Sigmoid colon (tissue), 4 donors: ENCODE measurements around the gene KRT80.

Experiments
- EP300 ChIP-seq, 4 donors: sonication (generic); formaldehyde crosslinking; IDR thresholded peaks; one replicate each; pipeline ENCODE4 v1.6.1; 2017; ENCODE audit warnings: antibody characterized with exemption in 4 of 4
- POLR2A ChIP-seq, 2 donors: fragments of 450-650 bp; IDR thresholded peaks; one replicate each; pipeline ENCODE4 v1.6.1; 2016; ENCODE audit warnings: antibody characterized with exemption in 2 of 2, mild to moderate bottlenecking in 2 of 2, moderate library complexity in 2 of 2
- TF ChIP-seq, protein P1 (sequence below), 4 experiments: fragments of 450-650 bp in 3 of 4; fragments of 200-600 bp in 1 of 4; IDR thresholded peaks; one replicate each; pipeline ENCODE4 v1.5.1; 2016 to 2019; ENCODE audit warnings: antibody characterized with exemption in 4 of 4, mild to moderate bottlenecking in 3 of 4, moderate library complexity in 2 of 4

DNA sequence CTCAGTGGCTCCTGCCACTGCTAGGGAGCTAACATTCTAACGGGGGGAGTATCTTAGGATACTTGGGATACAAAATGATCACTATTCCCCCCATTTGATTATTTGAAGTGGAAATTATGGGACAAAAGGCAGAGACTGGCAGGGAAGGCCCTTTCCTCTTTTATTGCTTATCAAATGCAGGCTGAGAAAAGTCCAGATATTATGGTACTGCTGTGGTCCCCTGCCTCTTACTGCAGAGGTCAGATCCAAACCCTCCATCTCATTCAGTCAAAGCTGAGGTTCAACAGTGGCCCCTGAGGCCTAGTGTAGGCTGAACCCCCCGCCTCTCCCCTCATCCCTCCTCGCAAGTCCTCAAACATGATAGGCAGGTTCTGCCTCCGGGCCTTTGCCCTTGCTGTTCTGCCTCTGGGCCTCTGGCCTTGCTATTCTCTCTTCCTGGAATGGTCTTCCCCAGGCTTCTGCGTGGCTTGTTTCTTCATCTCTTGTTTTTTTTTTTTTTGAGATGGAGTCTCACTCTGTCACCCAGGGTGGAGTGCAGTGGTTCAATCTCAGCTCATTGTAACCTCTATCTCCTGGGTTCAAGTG lies 34.2 kb downstream of the KRT80 start:
- TF ChIP-seq, protein P1, sequence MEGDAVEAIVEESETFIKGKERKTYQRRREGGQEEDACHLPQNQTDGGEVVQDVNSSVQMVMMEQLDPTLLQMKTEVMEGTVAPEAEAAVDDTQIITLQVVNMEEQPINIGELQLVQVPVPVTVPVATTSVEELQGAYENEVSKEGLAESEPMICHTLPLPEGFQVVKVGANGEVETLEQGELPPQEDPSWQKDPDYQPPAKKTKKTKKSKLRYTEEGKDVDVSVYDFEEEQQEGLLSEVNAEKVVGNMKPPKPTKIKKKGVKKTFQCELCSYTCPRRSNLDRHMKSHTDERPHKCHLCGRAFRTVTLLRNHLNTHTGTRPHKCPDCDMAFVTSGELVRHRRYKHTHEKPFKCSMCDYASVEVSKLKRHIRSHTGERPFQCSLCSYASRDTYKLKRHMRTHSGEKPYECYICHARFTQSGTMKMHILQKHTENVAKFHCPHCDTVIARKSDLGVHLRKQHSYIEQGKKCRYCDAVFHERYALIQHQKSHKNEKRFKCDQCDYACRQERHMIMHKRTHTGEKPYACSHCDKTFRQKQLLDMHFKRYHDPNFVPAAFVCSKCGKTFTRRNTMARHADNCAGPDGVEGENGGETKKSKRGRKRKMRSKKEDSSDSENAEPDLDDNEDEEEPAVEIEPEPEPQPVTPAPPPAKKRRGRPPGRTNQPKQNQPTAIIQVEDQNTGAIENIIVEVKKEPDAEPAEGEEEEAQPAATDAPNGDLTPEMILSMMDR (IDR thresholded peaks at IDR 0.05), result no peak
- TF ChIP-seq EP300 (IDR thresholded peaks at IDR 0.05) (no peak), POLR2A (IDR thresholded peaks at IDR 0.05) (no peak)
